GM23338 (cell line): Measurements from ENCODE around the gene RBM44. TPM values are rescaled to one million over a fixed set of nuclear protein-coding genes. Genes with fewer than 3 reads are reported as not detected.

Experiments
- ATAC-seq: fragments of 200-7000 bp; cut with Tn5 transposase; 3 replicates; pipeline ENCODE4 v1.9.1; 2020
- DNase-seq: peaks from one replicate; pipeline ENCODE4 v3.0.0-alpha.2; 2015; ENCODE audit warnings: low spot score
- H2AFZ ChIP-seq: fragments of 200-600 bp; sonication (generic); 2 replicates; pipeline ENCODE4 v1.8.0; 2016; ENCODE audit warnings: antibody characterized with exemption, mild to moderate bottlenecking, moderate library complexity
- H3F3A ChIP-seq: fragments of 200-600 bp; sonication (generic); replicated peaks from 2 replicates; pipeline ENCODE4 v1.8.0; 2017; ENCODE audit warnings: antibody characterized with exemption, mixed run types, low read depth
- H3K27ac ChIP-seq: fragments of 200-600 bp; sonication (generic); 2 replicates; pipeline ENCODE4 v1.6.1; 2016; ENCODE audit warnings: low read depth
- H3K27me3 ChIP-seq: fragments of 200-600 bp; sonication (generic); 2 replicates; pipeline ENCODE4 v1.8.0; 2016; ENCODE audit warnings: mild to moderate bottlenecking, mixed run types, moderate library complexity; ENCODE audit not compliant: insufficient read depth
- H3K36me3 ChIP-seq: fragments of 200-600 bp; sonication (generic); 2 replicates; pipeline ENCODE4 v1.8.0; 2016; ENCODE audit warnings: mild to moderate bottlenecking; ENCODE audit not compliant: insufficient read depth
- H3K4me1 ChIP-seq: fragments of 200-600 bp; sonication (generic); 2 replicates; pipeline ENCODE4 v1.8.0; 2016; ENCODE audit warnings: mild to moderate bottlenecking, moderate library complexity; ENCODE audit not compliant: insufficient read depth
- H3K4me2 ChIP-seq: fragments of 200-600 bp; sonication (generic); 2 replicates; pipeline ENCODE4 v1.7.1; 2017; ENCODE audit warnings: mixed run types
- H3K4me3 ChIP-seq: fragments of 200-600 bp; sonication (generic); 2 replicates; pipeline ENCODE4 v1.6.1; 2016; ENCODE audit warnings: mixed run types
- H3K79me2 ChIP-seq: fragments of 200-600 bp; sonication (generic); replicated peaks from 2 replicates; pipeline ENCODE4 v1.8.0; 2017; ENCODE audit warnings: mild to moderate bottlenecking; ENCODE audit not compliant: insufficient read depth
- H3K9me2 ChIP-seq: fragments of 200-600 bp; sonication (generic); 2 replicates; pipeline ENCODE4 v1.8.0; 2017; ENCODE audit not compliant: insufficient read depth
- H4K20me1 ChIP-seq: fragments of 200-600 bp; sonication (generic); replicated peaks from 2 replicates; pipeline ENCODE4 v1.8.0; 2017; ENCODE audit warnings: mild to moderate bottlenecking; ENCODE audit not compliant: insufficient read depth
- H3K27ac Mint-ChIP-seq: 2 replicates; pipeline ENCODE4 v1.8.0; 2020; ENCODE audit warnings: inconsistent platforms, mild to moderate bottlenecking, moderate library complexity, mixed read lengths
- H3K27me3 Mint-ChIP-seq: 3 replicates; pipeline ENCODE4 v1.8.0; 2022; ENCODE audit warnings: low read depth, mild to moderate bottlenecking, moderate library complexity, mixed read lengths, inconsistent platforms; ENCODE audit not compliant: insufficient read depth, poor library complexity
- H3K36me3 Mint-ChIP-seq: 3 replicates; pipeline ENCODE4 v1.8.0; 2021; ENCODE audit warnings: low read depth, mild to moderate bottlenecking, inconsistent platforms, moderate library complexity, mixed read lengths
- H3K4me1 Mint-ChIP-seq: 3 replicates; pipeline ENCODE4 v1.8.0; 2020; ENCODE audit warnings: mild to moderate bottlenecking, inconsistent platforms, mixed read lengths
- H3K4me3 Mint-ChIP-seq: 3 replicates; pipeline ENCODE4 v1.8.0; 2021; ENCODE audit warnings: moderate library complexity, mild to moderate bottlenecking, inconsistent platforms, mixed read lengths
- H3K9me3 Mint-ChIP-seq: 3 replicates; pipeline ENCODE4 v1.8.0; 2020; ENCODE audit warnings: moderate library complexity, mild to moderate bottlenecking, inconsistent platforms, mixed read lengths
- CREB1 ChIP-seq: fragments of 250-450 bp; sonication (Bioruptor Pico); IDR thresholded peaks from 2 replicates; pipeline ENCODE4 v1.5.0; 2020; ENCODE audit warnings: low read depth, mild to moderate bottlenecking, moderate library complexity
- CTCF ChIP-seq, 2 experiments: fragments of 200-600 bp in 1 of 2; sonication (generic) in 1 of 2; conservative IDR thresholded peaks; 2 replicates each; pipeline versions ENCODE4 v1.5.1 to v1.6.1; 2016 to 2017; ENCODE audit warnings: antibody characterized with exemption in 2 of 2, low read depth in 2 of 2, mild to moderate bottlenecking in 2 of 2, moderate library complexity in 1 of 2
- EZH2 ChIP-seq: fragments of 200-600 bp; sonication (generic); IDR thresholded peaks from one replicate; pipeline ENCODE4 v1.8.0; 2017; ENCODE audit warnings: antibody characterized with exemption, mild to moderate bottlenecking, low read depth; ENCODE audit not compliant: unreplicated experiment
- EZH2phosphoT487 ChIP-seq: fragments of 200-600 bp; sonication (generic); IDR thresholded peaks from one replicate; pipeline ENCODE4 v1.8.1; 2018; ENCODE audit warnings: antibody characterized with exemption; ENCODE audit not compliant: unreplicated experiment
- JUNB ChIP-seq: IDR thresholded peaks from one replicate; pipeline ENCODE4 v1.6.1; 2016; ENCODE audit warnings: antibody characterized with exemption; ENCODE audit not compliant: unreplicated experiment
- NANOG ChIP-seq: IDR thresholded peaks from 2 replicates; pipeline ENCODE4 v1.6.1; 2016; ENCODE audit warnings: antibody characterized with exemption, borderline replicate concordance
- POLR2AphosphoS5 ChIP-seq: IDR thresholded peaks from 2 replicates; pipeline ENCODE4 v1.6.1; 2016; ENCODE audit warnings: antibody characterized with exemption, low read depth
- REST ChIP-seq: IDR thresholded peaks from one replicate; pipeline ENCODE4 v1.6.1; 2018; ENCODE audit warnings: antibody characterized with exemption; ENCODE audit not compliant: unreplicated experiment
- STAT1 ChIP-seq: IDR thresholded peaks from one replicate; pipeline ENCODE4 v1.6.1; 2016; ENCODE audit warnings: antibody characterized with exemption; ENCODE audit not compliant: unreplicated experiment
- ZNF114 ChIP-seq: fragments of 250-450 bp; sonication (Bioruptor Pico); IDR thresholded peaks from 2 replicates; pipeline ENCODE4 v1.5.0; 2020; ENCODE audit warnings: mild to moderate bottlenecking, moderate library complexity
- ZNF331 ChIP-seq: fragments of 250-450 bp; sonication (Bioruptor Pico); IDR thresholded peaks from 2 replicates; pipeline ENCODE4 v1.5.0; 2020; ENCODE audit warnings: low read depth, mild to moderate bottlenecking, moderate library complexity
- ZNF462 ChIP-seq: fragments of 250-450 bp; sonication (Bioruptor Pico); IDR thresholded peaks from 2 replicates; pipeline ENCODE4 v1.5.0; 2020; ENCODE audit warnings: mild to moderate bottlenecking, moderate library complexity
- polyA plus RNA-seq: library from polyadenylated mRNA; unstranded; fragments of >200 nt; fragmentation: Nextera tagmentation; extraction: Ambion mirVana; gene quantifications from 2 replicates; pipeline ENCODE4 v1.2.1, GENCODE V29; 2016
- total RNA-seq: library from RNA; depleted of rRNA; stranded (reverse); fragments of >200 nt; shearing (Covaris generic); gene quantifications from 2 replicates; pipeline ENCODE4 v1.2.3, GENCODE V29; 2014

RBM44 gene
- total and polyA plus RNA-seq, 2 experiments from 2014 or later, result 0.29 to 0.87 TPM

DNA sequence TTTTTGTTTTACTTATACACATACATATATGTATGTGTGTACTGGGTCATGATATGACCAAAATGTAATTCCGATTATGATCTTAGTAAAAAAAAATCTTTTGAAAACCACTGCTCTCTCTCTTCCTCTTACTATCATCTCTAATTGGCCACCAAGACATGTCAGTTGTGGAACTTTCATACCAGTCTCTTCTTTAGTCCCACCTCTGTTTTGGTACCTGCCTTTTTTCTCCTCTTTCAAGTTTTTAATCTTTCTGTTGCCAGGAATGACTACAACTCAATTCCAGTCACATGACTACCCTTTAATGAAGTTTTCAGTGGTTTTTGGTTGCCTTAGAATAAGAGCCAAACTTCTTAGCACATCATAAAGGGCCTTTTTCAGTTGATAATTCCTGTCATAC is 17.1 kb downstream of the RBM44 start:
- no peak for TF ChIP-seq CREB1 (CRISPR knock-in tag)
- no peak for TF ChIP-seq STAT1
- Histone ChIP-seq H3K4me3 (no peak overlapping the region), H3K27me3 (no peaks in the 10 kb centered on the region), H3K4me1 (no peaks in the 10 kb centered on the region), H3K27ac (no peak overlapping the region), H3K36me3 (no peaks in the 10 kb centered on the region), H3F3A (no peaks in the 10 kb centered on the region), H3K79me2 (no peaks in the 10 kb centered on the region), H4K20me1 (no peaks in the 10 kb centered on the region), H3K9me2 (no peaks in the 10 kb centered on the region), H3K4me2 (no peak overlapping the region), H2AFZ (no peak overlapping the region)
- Mint-ChIP-seq H3K27me3 (no peaks in the 10 kb centered on the region), H3K27ac (no peak overlapping the region), H3K36me3 (no peaks in the 10 kb centered on the region), H3K9me3 (no peaks in the 10 kb centered on the region), H3K4me1 (no peaks in the 10 kb centered on the region), H3K4me3 (no peak overlapping the region)
- ATAC-seq, result no peak
- DNase-seq, result no peak

- ATAC-seq, result no peak
- H3K4me3 ChIP-seq, result no peak overlapping the region
- no peaks in the 10 kb centered on the region for H3K4me1 ChIP-seq
- H3K27me3 ChIP-seq, result no peaks in the 10 kb centered on the region
- no peaks in the 10 kb centered on the region for H3K79me2 ChIP-seq
- no peaks in the 10 kb centered on the region for H3F3A ChIP-seq
- H3K4me3 Mint-ChIP-seq, result no peak overlapping the region
- H3K36me3 Mint-ChIP-seq, result no peaks in the 10 kb centered on the region
- H3K27ac Mint-ChIP-seq, result no peak overlapping the region
- no peak overlapping the region for H3K27ac ChIP-seq
- H3K27me3 Mint-ChIP-seq, result no peaks in the 10 kb centered on the region
- no peak for DNase-seq
- H3K4me1 Mint-ChIP-seq, result no peaks in the 10 kb centered on the region
- no peaks in the 10 kb centered on the region for H3K9me2 ChIP-seq
- H2AFZ ChIP-seq, result no peak overlapping the region
- no peaks in the 10 kb centered on the region for H4K20me1 ChIP-seq
- no peak overlapping the region for H3K4me2 ChIP-seq
- no peaks in the 10 kb centered on the region for H3K9me3 Mint-ChIP-seq
- no peaks in the 10 kb centered on the region for H3K36me3 ChIP-seq
- TF ChIP-seq CREB1 (CRISPR knock-in tag) (no peak), ZNF331 (CRISPR knock-in tag) (no peak), POLR2AphosphoS5 (no peak), REST (no peak), ZNF114 (CRISPR knock-in tag) (no peak), EZH2 (no peak), STAT1 (no peak), JUNB (no peak), NANOG (no peak), ZNF462 (no peak), EZH2phosphoT487 (no peak), CTCF (conservative IDR thresholded peaks at IDR 0.05; ENCODE audit: low read depth in 2 of 2) (no peak)
These were observed 18.0 kb downstream of the RBM44 start for GRCh38 chr2:237816531-237816930.
